Heart left ventricle (tissue), 16 donors: ENCODE results near the gene ARHGEF12. TPM values are rescaled to one million over a fixed set of nuclear protein-coding genes. Genes with fewer than 3 reads are reported as not detected.
"Not testable (repeated sequence)": the region's sequence is repeated elsewhere in the genome, so short reads cannot be mapped to it uniquely, and the experiment has no call there.

ENCODE experiments used
- ATAC-seq, 4 donors: fragments of 200-7000 bp; cut with Tn5 transposase; one replicate each; pipeline ENCODE4 v1.9.1; 2020 to 2022; ENCODE audit warnings: moderate library complexity in 4 of 4, mild to moderate bottlenecking in 3 of 4, moderate number of reproducible peaks in 1 of 4
- DNase-seq, 5 donors: peaks; one replicate each; pipeline ENCODE4 v3.0.0-alpha.2; 2020
- H3K27ac ChIP-seq, 12 donors: fragments of 200-600 bp; sonication (generic) in 4 of 12; one replicate each; pipeline versions ENCODE4 v1.5.0 to v1.8.0; 2016 to 2022; ENCODE audit warnings: mild to moderate bottlenecking in 2 of 12
- H3K27me3 ChIP-seq, 9 donors: fragments of 200-600 bp; sonication (generic) in 2 of 9; one replicate each; pipeline versions ENCODE4 v1.5.1 to v1.8.0; 2016 to 2022; ENCODE audit warnings: mild to moderate bottlenecking in 3 of 9
- H3K36me3 ChIP-seq, 9 donors: fragments of 200-600 bp; sonication (generic) in 2 of 9; one replicate each; pipeline versions ENCODE4 v1.5.0 to v1.8.0; 2018 to 2022; ENCODE audit warnings: mild to moderate bottlenecking in 2 of 9
- H3K4me1 ChIP-seq, 12 donors: fragments of 200-600 bp; sonication (generic) in 4 of 12; one replicate each; pipeline versions ENCODE4 v1.5.0 to v1.8.0; 2016 to 2022; ENCODE audit warnings: mild to moderate bottlenecking in 3 of 12
- H3K4me3 ChIP-seq, 12 donors: fragments of 200-600 bp; sonication (generic) in 4 of 12; one replicate each; pipeline versions ENCODE4 v1.5.0 to v1.8.0; 2017 to 2022; ENCODE audit warnings: mild to moderate bottlenecking in 9 of 12, moderate library complexity in 4 of 12
- H3K9me3 ChIP-seq, 12 donors: fragments of 200-600 bp; sonication (generic) in 4 of 12; one replicate each; pipeline versions ENCODE4 v1.5.0 to v1.8.0; 2016 to 2022; ENCODE audit warnings: mild to moderate bottlenecking in 1 of 12
- CTCF ChIP-seq, 12 donors: fragments of 200-600 bp; sonication (generic) in 4 of 12; IDR thresholded peaks; one replicate each; pipeline versions ENCODE4 v1.5.0 to v1.8.0; 2018 to 2022; ENCODE audit warnings: antibody characterized with exemption in 12 of 12, mild to moderate bottlenecking in 5 of 12
- POLR2A ChIP-seq, 2 donors: fragments of 450-650 bp; IDR thresholded peaks; one replicate each; pipeline ENCODE4 v1.6.1; 2017; ENCODE audit warnings: antibody characterized with exemption in 2 of 2, mild to moderate bottlenecking in 2 of 2, moderate library complexity in 2 of 2
- WGBS, 4 donors: extraction: QIAGEN DNeasy Blood & Tissue Kit in 2 of 4; methylation state at CpG; one replicate each; pipeline versions ENCODE4 v1.1.5 to v1.1.7; 2013 to 2018; 5-methylcytosine and 5-hydroxymethylcytosine counted together
- intact Hi-C, 10 donors: fragments of 100-400 bp; cut with DNase I; formaldehyde crosslinking; loops; one replicate each; pipeline versions ENCODE4 v1.11.1 to v1.14.2; 2022
- polyA plus RNA-seq, 2 donors: library from polyadenylated mRNA; stranded (reverse); fragments of 200-250 nt; gene quantifications; one replicate each; pipeline ENCODE4 v1.2.3, GENCODE V29; 2013
- total RNA-seq, 9 donors: library from RNA; depleted of rRNA in 2 of 9; stranded (reverse); fragments of >200 nt in 2 of 9; fragmentation: NEBNext Ultra II Directional in 3 of 9; extraction: Animal tissue kit (Norgen Biotek cat#: 25700) in 3 of 9; gene quantifications; one replicate each; pipeline versions ENCODE4 v1.1.0 to v1.2.4, GENCODE V29; 2016 to 2023
- donor health status: ischemic (EF 13 %, LVEDD 7.1; RV severe dilation, severe dysfunction).
- donor health status: healthy with polysubstance abuse.
- donor health status: DM: no; HTN: yes; CAD: no.
- donor health status: DM: no; HTN: no; CAD: no.
- donor health status: ischemic (EF 25% LVEDD 6.9; RV normal size, moderate dysfunction).
- donor health status: ischemic (EF 25% LVEDD 5.7; RV mildly dilated, moderate dysfunction).
- donor health status: healthy.
- donor health status: DM: yes; HTN: yes; CAD: no.
- donor health status: ischemic (EF 35%, LVEDD 5.7; RV mildly dilated, moderate dysfunction).
- donor health status: nonischemic (EF 11% LVEDD 7.7; RV severe dilation, severe dysfunction).
- donor health status: DM: yes; HTN: yes; CAD: no.
- donor health status: PGD.
- donor health status: ischemic (EF 29% LVEDD 5.4; RV normal size, mild dysfunction).
- donor health status: nonischemic (EF 23%, LVEDD 6.1; RV moderate dilation, normal function).

ARHGEF12 gene
- total and polyA plus RNA-seq, 11 donors = 22.0 to 140 (median 112) TPM

- Histone ChIP-seq H3K36me3 (no peaks in the 10 kb centered on the region), H3K27ac (no peak overlapping the region), H3K4me3 (no peak overlapping the region), H3K27me3 (peaks cover 0 to 30% (median 0%) of the 10 kb centered on the region in 9 donors), H3K4me1 (peaks cover 0 to 10% (median 0%) of the 10 kb centered on the region in 12 donors), H3K9me3 (no peaks in the 10 kb centered on the region)
- peak in 1 of 4 donors; percentile 38 for ATAC-seq
- intact Hi-C loops = loop anchor here in 1 of 10 donors (10.0 kb wide), 1 partner anchor 613 kb away; no protein-coding TSS in a partner anchor
- TF ChIP-seq CTCF (IDR thresholded peaks at IDR 0.05) (no peak), POLR2A (IDR thresholded peaks at IDR 0.05) (no peak)
- DNase-seq = no peak
- WGBS, 4 donors = 54 to 68% (median 56%) methylated on average over 2 of the region's 2 CpGs
Observed at GRCh38 chr11:120501440-120501839, 165.2 kb downstream of the ARHGEF12 start.

GRCh38 chr11:120501976-120502755, 166.0 kb downstream of the ARHGEF12 start:
- intact Hi-C loops = loop anchor here in 1 of 10 donors (10.0 kb wide), 1 partner anchor 613 kb away; no protein-coding TSS in a partner anchor
- H3K27ac ChIP-seq = no peak overlapping the region
- ATAC-seq (no peak), DNase-seq (no peak)
- H3K27me3 ChIP-seq = peaks cover 0 to 37% (median 0%) of the 10 kb centered on the region in 9 donors
- 72 to 83% (median 82%) methylated on average over 5 of the region's 5 CpGs for WGBS, 4 donors
- no peaks in the 10 kb centered on the region for H3K36me3 ChIP-seq
- no peaks in the 10 kb centered on the region for H3K9me3 ChIP-seq
- H3K4me3 ChIP-seq = no peak overlapping the region
- no peak for TF ChIP-seq POLR2A (IDR thresholded peaks at IDR 0.05)
- TF ChIP-seq CTCF (IDR thresholded peaks at IDR 0.05) = no peak
- peaks cover 0 to 10% (median 0%) of the 10 kb centered on the region in 12 donors for H3K4me1 ChIP-seq

- WGBS, 4 donors = 60 to 74% (median 68%) methylated on average over 3 of the region's 3 CpGs
- H3K4me3 ChIP-seq, H3K36me3 ChIP-seq, DNase-seq, H3K27ac ChIP-seq, H3K9me3 ChIP-seq, ATAC-seq, H3K4me1 ChIP-seq: not testable (repeated sequence)
- intact Hi-C loops = loop anchor here in 1 of 10 donors (10.0 kb wide), 1 partner anchor 611 kb away; no protein-coding TSS in a partner anchor
- peaks cover 0 to 46% (median 2%) of the 10 kb centered on the region in 9 donors for H3K27me3 ChIP-seq
Observed at GRCh38 chr11:120503529-120503928, 167.3 kb downstream of the ARHGEF12 start.

- Histone ChIP-seq H3K27ac (no peak overlapping the region), H3K4me3 (no peak overlapping the region), H3K4me1 (peaks cover 0 to 10% (median 0%) of the 10 kb centered on the region in 12 donors), H3K9me3 (no peaks in the 10 kb centered on the region), H3K36me3 (no peaks in the 10 kb centered on the region), H3K27me3 (peaks cover 0 to 66% (median 12%) of the 10 kb centered on the region in 9 donors)
- 87 to 90% (median 88%) methylated on average over 7 of the region's 7 CpGs for WGBS, 4 donors
- DNase-seq (no peak), ATAC-seq (no peak)
- TF ChIP-seq CTCF (IDR thresholded peaks at IDR 0.05) (no peak), POLR2A (IDR thresholded peaks at IDR 0.05) (no peak)
- intact Hi-C loops = loop anchor here in 1 of 10 donors (10.0 kb wide), 1 partner anchor 609 kb away; no protein-coding TSS in a partner anchor
Observed at GRCh38 chr11:120505801-120506425, 169.7 kb downstream of the ARHGEF12 start.
